Measurements from ENCODE around the gene MEGF9. TPM values are rescaled to one million over a fixed set of nuclear protein-coding genes. Genes with fewer than 3 reads are reported as not detected.

MEGF9 gene
- total RNA-seq, 1 donor from 2014 or later, result 17.7 TPM

DNA sequence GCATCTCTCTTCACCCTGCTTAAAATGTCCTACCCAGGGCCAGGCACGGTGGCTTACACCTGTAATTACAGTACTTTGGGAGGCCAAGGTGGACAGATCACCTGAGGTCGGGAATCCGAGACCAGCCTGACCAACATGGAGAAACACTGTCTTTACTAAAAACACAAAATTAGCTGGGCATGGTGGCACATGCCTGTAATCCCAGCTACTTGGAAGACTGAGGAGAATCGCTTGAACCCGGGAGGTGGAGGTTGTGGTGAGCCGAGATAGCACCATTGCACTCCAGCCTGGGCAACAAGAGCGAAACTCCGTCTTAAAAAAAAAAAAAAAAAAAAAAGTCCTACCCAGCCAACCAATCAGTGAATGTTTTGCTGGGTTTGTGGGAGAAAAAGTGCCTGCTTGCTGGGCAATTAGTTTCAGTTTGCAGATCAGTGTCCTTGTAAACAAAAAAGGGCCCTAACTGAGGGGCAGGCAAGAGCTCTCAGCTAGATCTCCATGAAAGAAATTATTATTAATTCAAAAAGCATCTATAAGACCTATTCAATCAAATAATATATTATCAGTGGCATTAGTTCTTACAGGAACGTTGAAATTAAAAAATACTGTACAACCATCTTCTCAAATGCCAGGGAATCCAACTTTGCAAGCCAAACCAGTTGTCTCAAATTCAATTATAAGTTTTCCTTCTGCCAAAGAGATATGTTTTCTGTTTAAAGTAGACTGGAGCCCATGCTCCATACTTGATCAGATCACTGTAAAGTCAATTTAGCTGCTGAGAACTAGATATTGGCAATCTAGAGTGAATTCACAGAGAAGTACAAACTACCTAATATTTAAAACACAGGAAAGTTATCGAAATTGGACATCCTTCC lies 3.9 kb downstream of the MEGF9 start:
- Histone ChIP-seq H3K27me3 (ENCODE audit: insufficient read depth, low read length) (no peaks in the 10 kb centered on the region), H3K9me3 (ENCODE audit: insufficient read depth, low read depth, low read length) (no peaks in the 10 kb centered on the region), H3K4me2 (ENCODE audit: low read length) (peak overlapping the region; percentile 72), H3K4me3 (ENCODE audit: insufficient read depth, low read depth, low read length) (peak overlapping the region; percentile 9), H3K27ac (ENCODE audit: low read depth, low read length) (no peak overlapping the region), H3K36me3 (ENCODE audit: insufficient read depth, low read length) (no peaks in the 10 kb centered on the region), H3K4me1 (ENCODE audit: insufficient read depth, low read length) (peaks cover 8% of the 10 kb centered on the region), H2AFZ (ENCODE audit: low read depth, low read length) (no peak overlapping the region), H3K79me2 (ENCODE audit: insufficient read depth, low read length) (peaks cover 54% of the 10 kb centered on the region), H4K20me1 (ENCODE audit: insufficient read depth, low read length) (peaks cover 20% of the 10 kb centered on the region), H3K9ac (ENCODE audit: low read length) (peak overlapping the region; percentile 23)
- Mint-ChIP-seq H3K4me3 (ENCODE audit: unreplicated experiment) (peak overlapping the region; percentile 55), H3K27ac (ENCODE audit: unreplicated experiment) (no peak overlapping the region), H3K36me3 (ENCODE audit: low read depth, unreplicated experiment) (no peaks in the 10 kb centered on the region), H3K9me3 (ENCODE audit: unreplicated experiment) (no peaks in the 10 kb centered on the region), H3K27me3 (ENCODE audit: low read depth, unreplicated experiment) (no peaks in the 10 kb centered on the region), H3K4me1 (ENCODE audit: low read depth, unreplicated experiment) (peaks cover 7% of the 10 kb centered on the region)
- FAIRE-seq (no peak), DNase-seq (ENCODE audit: low read depth) (peak; percentile 57)
- TF ChIP-seq EZH2 (IDR thresholded peaks at IDR 0.05; ENCODE audit: insufficient read depth, low read length), result no peak
- TF ChIP-seq, protein P1, sequence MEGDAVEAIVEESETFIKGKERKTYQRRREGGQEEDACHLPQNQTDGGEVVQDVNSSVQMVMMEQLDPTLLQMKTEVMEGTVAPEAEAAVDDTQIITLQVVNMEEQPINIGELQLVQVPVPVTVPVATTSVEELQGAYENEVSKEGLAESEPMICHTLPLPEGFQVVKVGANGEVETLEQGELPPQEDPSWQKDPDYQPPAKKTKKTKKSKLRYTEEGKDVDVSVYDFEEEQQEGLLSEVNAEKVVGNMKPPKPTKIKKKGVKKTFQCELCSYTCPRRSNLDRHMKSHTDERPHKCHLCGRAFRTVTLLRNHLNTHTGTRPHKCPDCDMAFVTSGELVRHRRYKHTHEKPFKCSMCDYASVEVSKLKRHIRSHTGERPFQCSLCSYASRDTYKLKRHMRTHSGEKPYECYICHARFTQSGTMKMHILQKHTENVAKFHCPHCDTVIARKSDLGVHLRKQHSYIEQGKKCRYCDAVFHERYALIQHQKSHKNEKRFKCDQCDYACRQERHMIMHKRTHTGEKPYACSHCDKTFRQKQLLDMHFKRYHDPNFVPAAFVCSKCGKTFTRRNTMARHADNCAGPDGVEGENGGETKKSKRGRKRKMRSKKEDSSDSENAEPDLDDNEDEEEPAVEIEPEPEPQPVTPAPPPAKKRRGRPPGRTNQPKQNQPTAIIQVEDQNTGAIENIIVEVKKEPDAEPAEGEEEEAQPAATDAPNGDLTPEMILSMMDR (IDR thresholded peaks at IDR 0.05; ENCODE audit: insufficient read depth, low read depth, low read length), result no peak

DNA sequence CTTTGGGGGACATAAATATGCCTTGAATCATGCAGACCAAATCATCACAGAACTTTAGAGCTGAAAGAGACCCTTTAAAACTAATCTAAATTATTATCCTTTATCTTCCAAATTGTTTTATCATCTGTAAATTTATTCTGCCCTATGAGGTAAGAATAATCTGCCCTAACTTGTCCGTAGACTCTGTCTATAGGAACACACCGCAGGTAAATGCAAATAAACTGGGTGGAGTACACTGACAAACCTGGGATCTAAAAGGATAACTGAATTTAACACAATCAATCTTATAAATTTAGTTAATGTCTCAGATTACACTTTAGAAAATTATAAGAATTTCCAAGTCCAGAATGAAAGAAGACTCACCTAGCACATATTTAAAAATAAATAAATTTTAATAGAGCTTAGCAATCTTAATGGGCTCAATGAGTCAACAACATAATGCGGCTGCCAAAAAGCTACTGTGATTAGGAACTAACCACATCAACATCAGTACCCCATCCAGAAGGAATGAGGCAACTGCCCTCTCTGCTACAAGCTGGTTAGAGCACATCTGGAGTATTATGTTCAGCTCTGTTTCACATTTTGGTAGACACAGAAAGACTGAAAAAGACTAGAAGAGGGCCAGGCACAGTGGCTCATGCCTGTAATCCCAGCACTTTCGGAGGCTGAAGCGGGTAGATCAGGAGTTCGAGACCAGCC lies 5.6 kb downstream of the MEGF9 start:
- Histone ChIP-seq H3K27ac (ENCODE audit: low read depth, low read length) (no peak overlapping the region), H3K4me2 (ENCODE audit: low read length) (peak overlapping the region; percentile 21)
- H3K27ac Mint-ChIP-seq (ENCODE audit: unreplicated experiment), result no peak overlapping the region

More for the DNA sequence above, 5.6 kb downstream of the MEGF9 start:
- no peak overlapping the region for H3K9ac ChIP-seq (ENCODE audit: low read length)
- no peak overlapping the region for H3K4me3 ChIP-seq (ENCODE audit: insufficient read depth, low read depth, low read length)
- no peaks in the 10 kb centered on the region for H3K36me3 ChIP-seq (ENCODE audit: insufficient read depth, low read length)
- H3K9me3 Mint-ChIP-seq (ENCODE audit: unreplicated experiment), result no peaks in the 10 kb centered on the region
- H3K79me2 ChIP-seq (ENCODE audit: insufficient read depth, low read length), result peaks cover 51% of the 10 kb centered on the region
- H3K27me3 Mint-ChIP-seq (ENCODE audit: low read depth, unreplicated experiment), result no peaks in the 10 kb centered on the region
- no peaks in the 10 kb centered on the region for H3K36me3 Mint-ChIP-seq (ENCODE audit: low read depth, unreplicated experiment)
- TF ChIP-seq, protein P1 (IDR thresholded peaks at IDR 0.05; ENCODE audit: insufficient read depth, low read depth, low read length), result no peak
- TF ChIP-seq EZH2 (IDR thresholded peaks at IDR 0.05; ENCODE audit: insufficient read depth, low read length), result no peak
- DNase-seq (ENCODE audit: low read depth), result peak; percentile 72
- no peak for FAIRE-seq
- peaks cover 20% of the 10 kb centered on the region for H4K20me1 ChIP-seq (ENCODE audit: insufficient read depth, low read length)
- peaks cover 7% of the 10 kb centered on the region for H3K4me1 Mint-ChIP-seq (ENCODE audit: low read depth, unreplicated experiment)
- no peak overlapping the region for H2AFZ ChIP-seq (ENCODE audit: low read depth, low read length)
- no peak overlapping the region for H3K4me3 Mint-ChIP-seq (ENCODE audit: unreplicated experiment)
- peaks cover 2% of the 10 kb centered on the region for H3K4me1 ChIP-seq (ENCODE audit: insufficient read depth, low read length)
- H3K9me3 ChIP-seq (ENCODE audit: insufficient read depth, low read depth, low read length), result no peaks in the 10 kb centered on the region
- no peaks in the 10 kb centered on the region for H3K27me3 ChIP-seq (ENCODE audit: insufficient read depth, low read length)

Measured in astrocyte (in vitro differentiated cells and primary cell).